PC-9 (cell line): ENCODE results near the gene RYR3.

Experiments
- CTCF ChIP-seq: fragments of 200-600 bp; sonication (generic); conservative IDR thresholded peaks from 2 replicates; pipeline ENCODE4 v1.6.1; 2017; ENCODE audit warnings: mixed run types, antibody characterized with exemption, mild to moderate bottlenecking, moderate library complexity
- EZH2 ChIP-seq: fragments of 200-600 bp; sonication (generic); IDR thresholded peaks from 2 replicates; pipeline ENCODE4 v1.8.0; 2017; ENCODE audit warnings: antibody characterized with exemption, low read depth

GRCh38 chr15:33454346-33454745 is 143.6 kb downstream of the RYR3 start:
- TF ChIP-seq CTCF (no peak), EZH2 (no peak)
